Activated CD4-positive, alpha-beta memory T cell treated with anti-CD3 and anti-CD28 coated beads, Interleukin-2, amount 10 ng/mL, durations not matched to agents 7 days and 5 days (primary cell): Measurements from ENCODE around the gene EIF2A. TPM values are rescaled to one million over a fixed set of nuclear protein-coding genes. Genes with fewer than 3 reads are reported as not detected.
"Not testable (repeated sequence)": the region's sequence is repeated elsewhere in the genome, so short reads cannot be mapped to it uniquely, and the experiment has no call there.

ENCODE experiments used
- CTCF ChIA-PET: fragments of 350-600 bp; sonication (Branson Sonifier 250); formaldehyde crosslinking; loops from one replicate; lab custom pipeline; 2021; ENCODE audit warnings: antibody characterized with exemption, inconsistent platforms; lab: Charles Lee
- POLR2A ChIA-PET: fragments of 350-600 bp; sonication (Branson Sonifier 250); formaldehyde crosslinking; loops from one replicate; lab custom pipeline; 2021; ENCODE audit warnings: antibody characterized with exemption; lab: Charles Lee
- DNase-seq: peaks from one replicate; pipeline ENCODE4 v3.0.0-alpha.2; 2020
- H3K27ac Mint-ChIP-seq: one replicate; pipeline ENCODE4 v1.8.0; 2021; ENCODE audit warnings: mild to moderate bottlenecking, mixed read lengths
- H3K27me3 Mint-ChIP-seq: one replicate; pipeline ENCODE4 v1.8.0; 2021; ENCODE audit warnings: mixed read lengths
- H3K36me3 Mint-ChIP-seq: one replicate; pipeline ENCODE4 v1.8.0; 2021; ENCODE audit warnings: low read depth, mixed read lengths
- H3K4me1 Mint-ChIP-seq: one replicate; pipeline ENCODE4 v1.8.0; 2021; ENCODE audit warnings: mixed read lengths
- H3K4me3 Mint-ChIP-seq: one replicate; pipeline ENCODE4 v1.8.0; 2021; ENCODE audit warnings: mild to moderate bottlenecking, mixed read lengths
- H3K9me3 Mint-ChIP-seq: one replicate; pipeline ENCODE4 v1.8.0; 2021; ENCODE audit warnings: mixed read lengths
- total RNA-seq, 2 experiments: library from RNA; stranded (reverse); gene quantifications; one replicate each; pipeline ENCODE4 v1.2.3, GENCODE V29; 2021

Gene EIF2A
- total RNA-seq = 10 to 100 TPM; 81.7 to 86.4 TPM

- POLR2A ChIA-PET = interaction anchor here (0.7 to 8.4 kb wide), 27 partner anchors 9 to 794 kb away, joined by 3 to 156 read pairs (median 5); partner anchors contain the start of genes COMMD2, ERICH6, GPR171 and SELENOT
- H3K27me3 Mint-ChIP-seq = no peaks in the 10 kb centered on the region
- CTCF ChIA-PET = interaction anchor here (0.7 to 1.2 kb wide), 6 partner anchors 34 to 216 kb away, joined by 3 to 4 read pairs (median 3); partner anchors contain the start of genes ERICH6 and SELENOT
- H3K27ac Mint-ChIP-seq = peak within 1 kb of the TSS; percentile 97
- DNase-seq = peak; percentile 99
- H3K4me1 Mint-ChIP-seq = peaks cover 61% of the 10 kb centered on the region
- H3K36me3 Mint-ChIP-seq = peaks cover 52% of the 10 kb centered on the region
- no peaks in the 10 kb centered on the region for H3K9me3 Mint-ChIP-seq
- H3K4me3 Mint-ChIP-seq = peak within 1 kb of the TSS; percentile 85
These were observed at the start of gene EIF2A, which contains the start of gene SERP1 for GRCh38 chr3:150546226-150547044. TSS of gene EIF2A (plus strand) at chr3:150546787. CDS start at chr3:150546803, 16 bp downstream. TSS of gene SERP1 (minus strand) at chr3:150546496. CDS start at chr3:150546135, 361 bp downstream.

GRCh38 chr3:150497956-150498355, 48.6 kb upstream of the EIF2A start:
- POLR2A ChIA-PET = no interaction called here
- no peaks in the 10 kb centered on the region for H3K4me1 Mint-ChIP-seq
- no peak overlapping the region for H3K27ac Mint-ChIP-seq

GRCh38 chr3:150500960-150501359, 45.6 kb upstream of the EIF2A start:
- peaks cover 11% of the 10 kb centered on the region for H3K9me3 Mint-ChIP-seq
- H3K27me3 Mint-ChIP-seq, DNase-seq, H3K4me1 Mint-ChIP-seq, H3K36me3 Mint-ChIP-seq, H3K4me3 Mint-ChIP-seq, H3K27ac Mint-ChIP-seq, POLR2A ChIA-PET: not testable (repeated sequence)
- CTCF ChIA-PET = interaction anchor here (1.5 kb wide), 1 partner anchor 188 kb away, joined by 3 read pairs; no protein-coding TSS in a partner anchor

More at GRCh38 chr3:150497956-150498355, 48.6 kb upstream of the EIF2A start:
- H3K9me3 Mint-ChIP-seq = peaks cover 11% of the 10 kb centered on the region
- CTCF ChIA-PET = interaction anchor here (4.7 kb wide), 1 partner anchor 88 kb away, joined by 37 read pairs; the partner anchor contains the start of gene TSC22D2
- H3K36me3 Mint-ChIP-seq = peaks cover 7% of the 10 kb centered on the region
- DNase-seq = no peak
- H3K27me3 Mint-ChIP-seq = peaks cover 6% of the 10 kb centered on the region
- no peak overlapping the region for H3K4me3 Mint-ChIP-seq

DNA sequence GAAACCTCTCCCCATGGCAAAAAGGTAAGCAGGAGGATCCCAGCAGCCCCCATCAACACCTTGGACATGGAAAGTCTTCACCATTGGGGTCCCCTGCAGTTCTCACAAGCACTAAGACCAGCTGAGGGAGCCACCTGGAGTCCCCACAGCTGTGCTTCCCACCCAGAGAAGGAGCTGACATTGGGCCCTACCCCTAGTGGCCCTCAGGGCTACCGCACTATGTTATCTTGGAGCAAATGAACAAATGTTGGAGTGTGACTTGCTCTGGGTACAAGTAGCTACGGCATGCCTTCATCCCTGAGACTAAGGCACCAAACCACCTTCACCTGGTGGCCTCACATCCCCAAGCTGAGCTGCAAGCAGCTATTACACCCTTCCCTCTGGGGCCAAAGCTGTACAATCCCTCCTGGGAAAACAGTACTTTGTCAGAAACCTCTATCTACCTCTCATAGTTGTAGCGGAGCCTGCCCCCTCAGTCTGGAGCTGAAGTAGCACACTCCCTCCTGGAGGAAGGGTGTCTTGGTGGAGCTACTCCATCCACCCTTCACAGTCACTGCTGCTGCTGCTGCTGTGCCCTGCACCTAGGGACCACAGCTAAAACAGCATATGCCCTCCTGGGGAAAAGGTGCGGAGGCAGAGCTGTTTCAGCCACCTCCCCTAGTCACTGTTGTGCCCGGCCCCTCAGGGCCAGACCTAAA, 43.0 kb upstream of the EIF2A start:
- Mint-ChIP-seq H3K27me3 (peaks cover 16% of the 10 kb centered on the region), H3K4me1 (no peaks in the 10 kb centered on the region), H3K4me3 (no peak overlapping the region), H3K36me3 (peaks cover 7% of the 10 kb centered on the region), H3K9me3 (peaks cover 11% of the 10 kb centered on the region), H3K27ac (no peak overlapping the region)
- ChIA-PET POLR2A (no interaction called here), CTCF (interaction anchor here (0.8 to 1.3 kb wide), 2 partner anchors 8 to 9 kb away, joined by 3 to 4 read pairs; no protein-coding TSS in a partner anchor)
- no peak for DNase-seq

- Mint-ChIP-seq H3K9me3 (peaks cover 11% of the 10 kb centered on the region), H3K4me3 (no peak overlapping the region), H3K4me1 (no peaks in the 10 kb centered on the region), H3K27me3 (peaks cover 19% of the 10 kb centered on the region), H3K36me3 (peaks cover 7% of the 10 kb centered on the region), H3K27ac (no peak overlapping the region)
- DNase-seq = no peak
- ChIA-PET POLR2A (no interaction called here), CTCF (interaction anchor here (0.8 to 1.3 kb wide), 2 partner anchors 9 to 10 kb away, joined by 3 to 4 read pairs; no protein-coding TSS in a partner anchor)
These were observed 42.1 kb upstream of the EIF2A start for GRCh38 chr3:150504483-150504882.

DNA sequence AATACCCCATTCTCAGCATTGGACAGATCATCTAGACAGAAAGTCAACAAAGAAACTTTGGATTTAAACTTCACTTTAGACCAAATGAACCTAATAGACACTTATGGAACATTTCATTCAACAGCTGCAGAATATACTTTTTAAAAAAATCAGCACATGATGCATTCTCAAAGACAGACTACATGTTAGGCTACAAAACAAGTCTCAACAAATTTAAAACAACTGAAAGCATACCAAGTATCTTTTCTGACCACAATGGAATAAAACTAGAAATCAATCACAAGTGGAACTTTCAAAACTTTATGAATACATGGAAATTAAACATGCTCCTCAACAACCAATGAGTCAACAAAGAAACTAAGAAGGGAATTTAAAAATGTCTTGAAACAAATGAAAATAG, 38.2 kb upstream of the EIF2A start:
- POLR2A ChIA-PET = no interaction called here
- CTCF ChIA-PET = no interaction called here
- DNase-seq = no peak
- no peaks in the 10 kb centered on the region for H3K36me3 Mint-ChIP-seq
- no peak overlapping the region for H3K4me3 Mint-ChIP-seq
- H3K9me3 Mint-ChIP-seq = no peaks in the 10 kb centered on the region
- H3K27ac Mint-ChIP-seq = no peak overlapping the region
- peaks cover 26% of the 10 kb centered on the region for H3K27me3 Mint-ChIP-seq
- H3K4me1 Mint-ChIP-seq = no peaks in the 10 kb centered on the region

DNA sequence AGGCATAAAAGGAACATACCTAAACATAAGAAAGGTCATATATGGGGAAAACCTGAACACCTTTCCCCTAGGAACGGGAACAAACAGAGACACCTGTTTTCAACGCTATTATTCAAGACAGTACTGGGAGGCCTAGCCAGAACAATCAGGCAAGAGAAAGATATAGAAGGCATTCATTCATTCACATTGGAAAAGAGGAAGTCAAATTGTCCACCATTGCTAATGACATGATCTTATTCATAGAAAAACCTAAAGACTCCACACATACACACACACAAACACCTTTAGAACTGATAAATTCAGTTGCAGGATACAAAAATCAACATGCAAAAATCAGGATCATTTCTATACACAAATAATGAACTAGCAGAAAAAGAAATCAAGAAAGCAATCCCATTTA, 36.8 kb upstream of the EIF2A start:
- Mint-ChIP-seq H3K9me3 (no peaks in the 10 kb centered on the region), H3K4me1 (no peaks in the 10 kb centered on the region), H3K27me3 (peaks cover 26% of the 10 kb centered on the region), H3K4me3 (no peak overlapping the region), H3K27ac (no peak overlapping the region), H3K36me3 (no peaks in the 10 kb centered on the region)
- no peak for DNase-seq
- ChIA-PET POLR2A (no interaction called here), CTCF (no interaction called here)

GRCh38 chr3:150511122-150511821, 35.3 kb upstream of the EIF2A start:
- Mint-ChIP-seq H3K36me3 (no peaks in the 10 kb centered on the region), H3K9me3 (no peaks in the 10 kb centered on the region), H3K4me1 (no peaks in the 10 kb centered on the region), H3K27me3 (peaks cover 26% of the 10 kb centered on the region), H3K4me3 (no peak overlapping the region), H3K27ac (no peak overlapping the region)
- ChIA-PET POLR2A (no interaction called here), CTCF (no interaction called here)
- no peak for DNase-seq

DNA sequence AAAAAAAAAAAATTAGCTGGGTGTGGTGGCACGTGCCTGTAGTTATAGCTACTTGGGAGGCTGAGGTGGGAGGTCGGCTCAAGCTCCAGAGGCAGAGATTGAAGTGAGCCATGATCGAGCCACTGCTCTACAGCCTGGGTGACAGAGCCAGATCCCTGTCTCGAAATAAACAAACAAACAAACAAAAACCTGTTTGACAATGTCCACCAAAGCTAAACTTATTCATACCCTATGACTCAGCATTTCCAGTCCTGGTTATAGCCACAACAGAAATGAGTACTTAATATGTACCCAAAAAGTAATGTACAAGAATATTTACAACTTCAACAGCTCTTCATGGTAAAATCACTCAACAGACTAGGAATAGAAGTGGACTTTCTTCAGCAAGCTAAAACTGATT, 31.4 kb upstream of the EIF2A start:
- peaks cover 12% of the 10 kb centered on the region for H3K27me3 Mint-ChIP-seq
- no peak overlapping the region for H3K27ac Mint-ChIP-seq
- peaks cover 5% of the 10 kb centered on the region for H3K9me3 Mint-ChIP-seq
- ChIA-PET POLR2A (no interaction called here), CTCF (no interaction called here)
- H3K4me3 Mint-ChIP-seq = no peak overlapping the region
- no peak for DNase-seq
- no peaks in the 10 kb centered on the region for H3K4me1 Mint-ChIP-seq
- no peaks in the 10 kb centered on the region for H3K36me3 Mint-ChIP-seq

DNA sequence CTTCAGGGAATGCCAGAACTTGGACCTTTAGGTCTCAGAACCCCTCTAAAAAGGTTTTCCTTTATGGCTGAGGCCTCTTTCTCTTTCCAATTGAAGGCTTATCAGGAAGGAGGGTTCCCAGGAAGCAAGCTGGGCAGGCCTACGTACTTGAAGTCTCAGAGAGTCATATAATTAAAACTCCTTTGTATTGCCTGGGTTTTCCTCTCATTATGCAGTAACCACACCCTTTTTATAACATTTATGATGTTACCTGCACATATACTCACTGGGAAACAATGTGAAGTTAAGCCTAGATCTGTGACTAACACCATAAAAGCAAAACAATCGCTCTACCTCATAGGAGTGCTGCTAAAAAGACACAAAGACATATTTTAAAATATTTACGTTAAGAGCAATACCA, 27.6 kb upstream of the EIF2A start:
- POLR2A ChIA-PET = no interaction called here
- Mint-ChIP-seq H3K27ac (no peak overlapping the region), H3K36me3 (no peaks in the 10 kb centered on the region)

GRCh38 chr3:150520408-150520807, 26.2 kb upstream of the EIF2A start:
- Mint-ChIP-seq H3K9me3 (peaks cover 5% of the 10 kb centered on the region), H3K4me1 (no peaks in the 10 kb centered on the region), H3K4me3 (no peak overlapping the region), H3K27ac (no peak overlapping the region), H3K27me3 (peaks cover 8% of the 10 kb centered on the region), H3K36me3 (no peaks in the 10 kb centered on the region)
- POLR2A ChIA-PET = no interaction called here
- CTCF ChIA-PET = no interaction called here
- DNase-seq = no peak

More for the DNA sequence above, 27.6 kb upstream of the EIF2A start:
- no peaks in the 10 kb centered on the region for H3K4me1 Mint-ChIP-seq
- peaks cover 6% of the 10 kb centered on the region for H3K27me3 Mint-ChIP-seq
- no peak for DNase-seq
- H3K4me3 Mint-ChIP-seq = no peak overlapping the region
- CTCF ChIA-PET = no interaction called here
- H3K9me3 Mint-ChIP-seq = peaks cover 5% of the 10 kb centered on the region

- Mint-ChIP-seq H3K9me3 (peaks cover 5% of the 10 kb centered on the region), H3K27me3 (peaks cover 8% of the 10 kb centered on the region), H3K27ac (no peak overlapping the region), H3K4me3 (no peak overlapping the region), H3K36me3 (no peaks in the 10 kb centered on the region), H3K4me1 (no peaks in the 10 kb centered on the region)
- DNase-seq = no peak
- POLR2A ChIA-PET = no interaction called here
- CTCF ChIA-PET = no interaction called here
These were observed 25.1 kb upstream of the EIF2A start for GRCh38 chr3:150521463-150521862.
